ENCODE data around the gene TMEM132C. TPM values are rescaled to one million over a fixed set of nuclear protein-coding genes. Genes with fewer than 3 reads are reported as not detected.

Gene TMEM132C
- total RNA-seq, 1 donor: not detected

- TF ChIP-seq CTCF (IDR thresholded peaks at IDR 0.05; ENCODE audit: insufficient read depth, low read depth, low read length): no peak
- DNase-seq (ENCODE audit: low read depth): no peak
- H3K4me3 ChIP-seq (ENCODE audit: low read depth, low read length): no peak overlapping the region
Observed at GRCh38 chr12:128729628-128730121, 462.7 kb downstream of the TMEM132C start.

- no peak for TF ChIP-seq CTCF (IDR thresholded peaks at IDR 0.05; ENCODE audit: insufficient read depth, low read depth, low read length)
- H3K4me3 ChIP-seq (ENCODE audit: low read depth, low read length): no peak overlapping the region
- no peak for DNase-seq (ENCODE audit: low read depth)
Observed at GRCh38 chr12:128734371-128734770, 467.4 kb downstream of the TMEM132C start.

- H3K4me3 ChIP-seq (ENCODE audit: low read depth, low read length): no peak overlapping the region
- TF ChIP-seq CTCF (IDR thresholded peaks at IDR 0.05; ENCODE audit: insufficient read depth, low read depth, low read length): no peak
- DNase-seq (ENCODE audit: low read depth): no peak
Observed at GRCh38 chr12:128737292-128737966, 470.5 kb downstream of the TMEM132C start.

GRCh38 chr12:128743916-128744315 is 476.9 kb downstream of the TMEM132C start:
- TF ChIP-seq CTCF (IDR thresholded peaks at IDR 0.05; ENCODE audit: insufficient read depth, low read depth, low read length): no peak
- no peak overlapping the region for H3K4me3 ChIP-seq (ENCODE audit: low read depth, low read length)
- no peak for DNase-seq (ENCODE audit: low read depth)

GRCh38 chr12:128745772-128746689 is 479.1 kb downstream of the TMEM132C start:
- no peak overlapping the region for H3K4me3 ChIP-seq (ENCODE audit: low read depth, low read length)
- DNase-seq (ENCODE audit: low read depth): no peak
- no peak for TF ChIP-seq CTCF (IDR thresholded peaks at IDR 0.05; ENCODE audit: insufficient read depth, low read depth, low read length)

- TF ChIP-seq CTCF (IDR thresholded peaks at IDR 0.05; ENCODE audit: insufficient read depth, low read depth, low read length): no peak
- DNase-seq (ENCODE audit: low read depth): no peak
- H3K4me3 ChIP-seq (ENCODE audit: low read depth, low read length): no peak overlapping the region
Observed at GRCh38 chr12:128747441-128747840, 480.5 kb downstream of the TMEM132C start.
